ENCODE results near the gene OGFOD3.
"Not testable (repeated sequence)": the region's sequence is repeated elsewhere in the genome, so short reads cannot be mapped to it uniquely, and the experiment has no call there.

GRCh38 chr17:82347994-82348393 lies 70.4 kb downstream of the OGFOD3 start:
- TF ChIP-seq POLR2A (IDR thresholded peaks at IDR 0.05; ENCODE audit: extremely low read depth, insufficient read length); CTCF (IDR thresholded peaks at IDR 0.05; ENCODE audit: low read depth, low read length): not testable (repeated sequence)
- TF ChIP-seq, protein P1, sequence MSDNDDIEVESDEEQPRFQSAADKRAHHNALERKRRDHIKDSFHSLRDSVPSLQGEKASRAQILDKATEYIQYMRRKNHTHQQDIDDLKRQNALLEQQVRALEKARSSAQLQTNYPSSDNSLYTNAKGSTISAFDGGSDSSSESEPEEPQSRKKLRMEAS (IDR thresholded peaks at IDR 0.05; ENCODE audit: low read depth, low read length), result not testable (repeated sequence)
